ENCODE data around the gene SLC7A4. TPM values are rescaled to one million over a fixed set of nuclear protein-coding genes. Genes with fewer than 3 reads are reported as not detected.
"Not testable (repeated sequence)": the region's sequence is repeated elsewhere in the genome, so short reads cannot be mapped to it uniquely, and the experiment has no call there.

SLC7A4 gene, protein sequence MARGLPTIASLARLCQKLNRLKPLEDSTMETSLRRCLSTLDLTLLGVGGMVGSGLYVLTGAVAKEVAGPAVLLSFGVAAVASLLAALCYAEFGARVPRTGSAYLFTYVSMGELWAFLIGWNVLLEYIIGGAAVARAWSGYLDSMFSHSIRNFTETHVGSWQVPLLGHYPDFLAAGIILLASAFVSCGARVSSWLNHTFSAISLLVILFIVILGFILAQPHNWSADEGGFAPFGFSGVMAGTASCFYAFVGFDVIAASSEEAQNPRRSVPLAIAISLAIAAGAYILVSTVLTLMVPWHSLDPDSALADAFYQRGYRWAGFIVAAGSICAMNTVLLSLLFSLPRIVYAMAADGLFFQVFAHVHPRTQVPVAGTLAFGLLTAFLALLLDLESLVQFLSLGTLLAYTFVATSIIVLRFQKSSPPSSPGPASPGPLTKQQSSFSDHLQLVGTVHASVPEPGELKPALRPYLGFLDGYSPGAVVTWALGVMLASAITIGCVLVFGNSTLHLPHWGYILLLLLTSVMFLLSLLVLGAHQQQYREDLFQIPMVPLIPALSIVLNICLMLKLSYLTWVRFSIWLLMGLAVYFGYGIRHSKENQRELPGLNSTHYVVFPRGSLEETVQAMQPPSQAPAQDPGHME
- not detected in 2 replicates for total RNA-seq (2014; rRNA removed; shearing (Covaris generic))

- DNase-seq (ENCODE audit: low spot score): no peak
Measured at GRCh38 chr22:21032037-21032867, at the start of gene SLC7A4. Gene SLC7A4 (minus strand): TSS chr22:21032561. CDS start chr22:21031812, 749 bp downstream.

DNA sequence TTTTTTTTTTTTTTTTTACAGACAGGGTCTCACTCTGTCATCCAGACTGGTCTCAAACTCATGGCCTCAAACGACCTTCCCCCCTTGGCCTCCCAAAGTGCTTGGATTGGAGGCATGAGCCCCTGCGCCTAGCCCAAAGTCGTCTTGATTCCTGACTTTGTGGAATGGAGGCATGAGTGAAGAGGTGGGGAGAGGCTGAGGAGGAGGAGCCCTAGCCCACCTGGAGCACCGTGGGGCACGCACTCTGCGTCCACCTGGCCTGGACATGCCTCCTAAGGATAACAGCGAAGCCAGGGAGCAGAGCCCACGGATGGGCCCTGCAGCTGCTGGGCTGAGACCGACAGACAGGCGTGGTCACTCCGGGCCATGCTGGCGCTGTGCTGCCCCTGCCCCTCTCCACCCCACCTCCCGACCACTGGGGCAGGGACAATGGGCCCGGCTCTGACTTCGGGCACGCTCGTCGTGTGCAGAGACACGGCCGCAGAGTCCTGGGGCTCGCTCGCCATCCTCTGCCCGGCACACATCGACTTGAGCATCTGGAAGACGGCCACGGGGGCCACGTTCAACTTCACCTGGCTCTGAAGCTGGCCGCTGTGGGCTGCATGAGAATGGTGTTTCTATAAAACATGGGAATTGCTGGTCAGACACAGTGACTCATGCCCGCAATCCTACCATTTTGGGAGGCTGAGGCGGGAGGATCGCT, 48.2 kb upstream of the SLC7A4 start:
- no peak for DNase-seq (ENCODE audit: low spot score)

- DNase-seq (ENCODE audit: low spot score): no peak
Measured at GRCh38 chr22:21079493-21079892, 47.1 kb upstream of the SLC7A4 start.

- no peak for DNase-seq (ENCODE audit: low spot score)
Measured at GRCh38 chr22:21078916-21079315, 46.6 kb upstream of the SLC7A4 start.

GRCh38 chr22:21077884-21078508, 45.6 kb upstream of the SLC7A4 start:
- DNase-seq (ENCODE audit: low spot score): no peak

DNA sequence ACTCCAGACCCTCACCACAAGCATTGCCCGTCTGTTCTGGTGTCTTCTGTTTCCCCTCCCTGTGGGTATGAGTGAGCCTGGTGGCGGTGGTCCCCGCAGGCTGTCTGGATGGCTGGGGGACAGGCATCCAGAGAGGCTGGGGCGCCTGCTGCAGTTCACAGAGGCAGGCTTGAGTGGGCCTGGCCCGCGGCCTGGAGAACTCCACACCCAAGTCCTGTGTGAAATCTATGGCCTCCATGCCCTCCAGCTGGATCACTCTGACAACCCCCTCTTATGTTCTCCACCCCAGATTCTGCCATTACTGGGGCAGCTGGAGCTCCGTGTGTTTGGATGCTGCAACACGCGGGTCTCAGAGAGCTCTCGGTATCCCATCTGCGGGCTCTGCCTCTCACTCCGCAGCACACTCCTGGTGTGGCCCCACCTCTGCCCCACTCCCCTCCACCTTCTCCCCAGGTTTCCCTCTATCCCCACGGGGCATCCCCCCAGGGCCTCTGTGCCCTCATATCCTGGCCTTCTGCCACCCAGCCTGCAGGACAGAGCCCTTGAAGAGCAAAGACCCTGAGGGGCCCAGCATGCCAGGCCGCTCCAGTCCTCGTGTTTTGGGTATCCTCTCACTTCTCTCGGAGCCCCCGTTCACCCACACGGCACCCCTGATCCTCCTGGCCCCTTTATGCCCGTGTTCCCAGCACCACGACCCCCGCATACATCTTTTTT, 44.7 kb upstream of the SLC7A4 start:
- no peak for DNase-seq (ENCODE audit: low spot score)

GRCh38 chr22:21075516-21076138, 43.3 kb upstream of the SLC7A4 start:
- DNase-seq (ENCODE audit: low spot score): no peak

- no peak for DNase-seq (ENCODE audit: low spot score)
Measured at GRCh38 chr22:21074102-21074715, 41.8 kb upstream of the SLC7A4 start.

DNA sequence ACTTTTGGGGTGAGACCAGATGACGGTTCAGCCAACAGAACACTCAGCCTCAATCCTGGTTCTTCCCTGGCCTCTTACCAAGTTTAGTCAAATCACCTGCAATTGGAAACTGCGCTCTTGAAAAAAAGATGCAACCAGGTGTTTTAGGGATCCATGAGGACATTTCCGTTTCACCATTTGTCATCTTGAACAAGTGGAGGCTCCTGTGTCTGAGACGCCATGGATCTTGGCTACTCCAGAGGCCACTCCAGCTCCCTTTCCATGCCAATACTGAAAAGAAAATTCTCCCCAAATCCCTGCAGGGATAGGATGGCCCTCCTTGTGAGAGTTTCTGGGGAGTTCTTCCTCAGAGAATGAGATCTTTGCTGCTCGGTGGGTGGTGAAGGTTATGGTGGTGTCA, 41.1 kb upstream of the SLC7A4 start:
- DNase-seq (ENCODE audit: low spot score): no peak

DNA sequence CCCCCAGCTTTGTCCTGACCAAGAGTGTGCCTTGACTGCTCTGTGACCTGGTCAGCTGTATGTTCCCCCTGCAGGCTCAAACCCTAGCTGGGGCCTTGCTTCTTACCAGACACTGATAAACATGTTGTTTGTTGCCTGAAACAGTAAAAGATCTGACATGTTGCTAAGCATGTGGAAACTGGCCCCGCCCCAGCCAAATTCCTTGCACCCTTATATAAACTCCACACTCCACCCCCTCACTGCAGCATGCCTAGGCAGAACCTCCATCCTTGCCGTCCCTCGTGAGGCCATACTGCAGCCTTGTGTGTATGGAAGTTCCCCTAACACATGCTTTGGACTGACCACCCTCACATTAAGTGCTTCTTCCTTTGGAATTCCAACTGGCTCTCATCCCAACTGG, 40.7 kb upstream of the SLC7A4 start:
- DNase-seq (ENCODE audit: low spot score): no peak

- not testable (repeated sequence) for DNase-seq (ENCODE audit: low spot score)
Measured at GRCh38 chr22:21071796-21072195, 39.4 kb upstream of the SLC7A4 start.

- no peak for DNase-seq (ENCODE audit: low spot score)
Measured at GRCh38 chr22:21070690-21071615, 38.6 kb upstream of the SLC7A4 start.

DNA sequence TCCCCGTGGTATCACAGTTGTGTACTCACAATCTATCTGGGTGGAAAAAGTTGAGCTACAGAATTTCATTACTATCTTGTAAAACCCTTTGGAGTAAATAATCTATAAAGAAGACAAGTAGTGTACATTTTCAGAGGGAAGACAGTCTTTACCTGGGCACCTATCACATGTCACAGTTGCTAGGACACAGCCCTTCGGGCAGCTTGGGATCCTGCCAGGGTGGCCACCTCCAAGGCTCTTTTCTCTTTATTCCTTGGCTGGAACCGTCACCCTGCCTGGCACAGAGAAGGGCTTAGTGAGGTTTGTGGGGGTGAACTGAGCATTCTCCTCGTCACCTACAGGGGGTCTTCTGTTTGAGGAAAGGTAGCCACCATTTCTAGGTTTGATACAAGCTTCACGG, 37.0 kb upstream of the SLC7A4 start:
- no peak for DNase-seq (ENCODE audit: low spot score)

DNA sequence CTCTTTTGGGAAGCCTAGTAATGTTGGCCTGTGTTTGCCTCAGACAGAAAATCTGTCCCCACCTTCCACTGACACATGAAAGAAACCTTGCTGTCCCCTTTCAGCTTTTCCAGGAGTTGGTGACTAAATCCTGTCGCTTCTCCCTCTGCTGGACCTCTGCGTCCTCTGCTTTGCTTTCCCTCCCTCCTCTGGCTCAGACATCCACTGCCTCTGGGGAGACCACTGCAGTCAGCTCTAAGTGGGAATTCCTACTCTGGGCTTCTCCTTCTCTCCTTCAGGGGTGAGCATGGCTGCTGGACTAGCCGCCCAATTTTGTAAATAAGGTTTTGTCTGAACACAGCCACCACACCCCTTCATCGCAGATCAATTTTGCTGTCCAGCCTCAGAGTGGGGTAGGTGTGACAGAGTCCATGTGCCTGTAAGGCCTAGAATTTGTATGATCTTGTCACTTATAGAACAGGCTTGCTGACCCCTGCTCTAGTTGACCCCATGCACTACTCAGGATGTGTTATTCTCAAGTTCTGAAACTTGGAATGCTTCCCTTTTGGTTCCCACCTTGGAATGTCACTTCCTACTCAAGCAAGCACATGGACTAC, 36.4 kb upstream of the SLC7A4 start:
- DNase-seq (ENCODE audit: low spot score): no peak

- no peak for DNase-seq (ENCODE audit: low spot score)
Measured at GRCh38 chr22:21067901-21068680, 35.7 kb upstream of the SLC7A4 start.

- no peak for DNase-seq (ENCODE audit: low spot score)
Measured at GRCh38 chr22:21067075-21067900, 34.9 kb upstream of the SLC7A4 start.

Data from HT-29 (cell line).